Activated CD4-positive, CD25-positive, alpha-beta regulatory T cell treated with anti-CD3 and anti-CD28 coated beads, Interleukin-2, amount 50 U/mL, for 16 hours (primary cell): ENCODE measurements around the gene HERPUD1.
A peak's percentile ranks its signal among the peaks of the same experiment; 100 is the strongest.
"Not testable (repeated sequence)": the region's sequence is repeated elsewhere in the genome, so short reads cannot be mapped to it uniquely, and the experiment has no call there.

Experiments
- DNase-seq: peaks from one replicate; pipeline ENCODE4 v3.0.0-alpha.2; 2020; ENCODE audit warnings: low read depth, low spot score

HERPUD1 gene

GRCh38 chr16:56933828-56934598 lies 2.1 kb downstream of the HERPUD1 start:
- no peak for DNase-seq

- not testable (repeated sequence) for DNase-seq
These were observed 2.7 kb downstream of the HERPUD1 start for GRCh38 chr16:56934599-56935145.

- DNase-seq = no peak
These were observed 3.3 kb downstream of the HERPUD1 start for GRCh38 chr16:56935201-56935600.

GRCh38 chr16:56936491-56936890 lies 4.5 kb downstream of the HERPUD1 start:
- no peak for DNase-seq

- no peak for DNase-seq
These were observed 5.0 kb downstream of the HERPUD1 start for GRCh38 chr16:56936950-56937349.

GRCh38 chr16:56938664-56939513 lies 6.9 kb downstream of the HERPUD1 start:
- peak; percentile 27 for DNase-seq

- DNase-seq = no peak
These were observed 7.9 kb downstream of the HERPUD1 start for GRCh38 chr16:56939801-56940200.

- DNase-seq = no peak
These were observed 9.2 kb downstream of the HERPUD1 start for GRCh38 chr16:56941092-56941491.

- no peak for DNase-seq
These were observed 10.0 kb downstream of the HERPUD1 start for GRCh38 chr16:56941856-56942331.

GRCh38 chr16:56943761-56944375 lies 11.9 kb downstream of the HERPUD1 start:
- no peak for DNase-seq

GRCh38 chr16:56944954-56945839 lies 13.3 kb downstream of the HERPUD1 start:
- DNase-seq = no peak

- DNase-seq = no peak
These were observed 14.0 kb downstream of the HERPUD1 start for GRCh38 chr16:56945847-56946527.

- no peak for DNase-seq
These were observed 15.0 kb downstream of the HERPUD1 start for GRCh38 chr16:56946767-56947603.

- DNase-seq = no peak
These were observed 15.7 kb downstream of the HERPUD1 start for GRCh38 chr16:56947604-56947995.

GRCh38 chr16:56948234-56948633 lies 16.3 kb downstream of the HERPUD1 start:
- DNase-seq = no peak

- no peak for DNase-seq
These were observed 18.1 kb downstream of the HERPUD1 start for GRCh38 chr16:56950051-56950450.

GRCh38 chr16:56950455-56950854 lies 18.5 kb downstream of the HERPUD1 start:
- no peak for DNase-seq

GRCh38 chr16:56950881-56951771 lies 19.2 kb downstream of the HERPUD1 start:
- DNase-seq = no peak
